Smooth muscle cell (in vitro differentiated cells): ENCODE measurements around the gene EFNA3. TPM values are rescaled to one million over a fixed set of nuclear protein-coding genes. Genes with fewer than 3 reads are reported as not detected.

Source experiments
- DNase-seq: peaks from one replicate; lab custom pipeline; 2025; ENCODE audit not compliant: unreplicated experiment; lab: John Stamatoyannopoulos, UW
- H2AFZ ChIP-seq: fragments of 200-600 bp; sonication (generic); 2 replicates; pipeline ENCODE4 v1.6.0; 2016; ENCODE audit warnings: antibody characterized with exemption, low read depth, mild to moderate bottlenecking
- H3F3A ChIP-seq: fragments of 200-600 bp; sonication (generic); 2 replicates; pipeline ENCODE4 v1.6.0; 2017; ENCODE audit warnings: antibody characterized with exemption, low read depth
- H3K27ac ChIP-seq: fragments of 200-600 bp; sonication (generic); 2 replicates; pipeline ENCODE4 v1.5.1; 2016; ENCODE audit warnings: low read depth, mild to moderate bottlenecking
- H3K27me3 ChIP-seq: fragments of 200-600 bp; sonication (generic); 2 replicates; pipeline ENCODE4 v1.6.1; 2016; ENCODE audit warnings: low read depth, mild to moderate bottlenecking
- H3K36me3 ChIP-seq: fragments of 200-600 bp; sonication (generic); 2 replicates; pipeline ENCODE4 v1.5.1; 2016; ENCODE audit warnings: low read depth
- H3K4me1 ChIP-seq: fragments of 200-600 bp; sonication (generic); 2 replicates; pipeline ENCODE4 v1.5.1; 2016; ENCODE audit warnings: low read depth
- H3K4me2 ChIP-seq: fragments of 200-600 bp; sonication (generic); 2 replicates; pipeline ENCODE4 v1.6.0; 2016; ENCODE audit warnings: mild to moderate bottlenecking
- H3K4me3 ChIP-seq: fragments of 200-600 bp; sonication (generic); 2 replicates; pipeline ENCODE4 v1.5.1; 2016; ENCODE audit warnings: mild to moderate bottlenecking
- H3K79me2 ChIP-seq: fragments of 200-600 bp; sonication (generic); 2 replicates; pipeline ENCODE4 v1.6.0; 2016; ENCODE audit warnings: low read depth, mild to moderate bottlenecking
- H3K9ac ChIP-seq: fragments of 200-600 bp; sonication (generic); 2 replicates; pipeline ENCODE4 v1.6.0; 2016; ENCODE audit warnings: low read depth
- H3K9me3 ChIP-seq: fragments of 200-600 bp; sonication (generic); replicated peaks from 2 replicates; pipeline ENCODE4 v1.5.1; 2016; ENCODE audit warnings: low read depth
- H4K20me1 ChIP-seq: fragments of 200-600 bp; sonication (generic); 2 replicates; pipeline ENCODE4 v1.6.0; 2016; ENCODE audit warnings: low read depth
- WGBS: methylation state at CpG from one replicate; pipeline ENCODE4 v1.1.7; 2016; ENCODE audit warnings: low lambda C conversion rate; 5-methylcytosine and 5-hydroxymethylcytosine counted together
- polyA plus RNA-seq: library from polyadenylated mRNA; unstranded; fragments of >200 nt; fragmentation: Nextera tagmentation; extraction: Ambion mirVana; gene quantifications from 2 replicates; pipeline ENCODE4 v1.2.1, GENCODE V29; 2016
- total RNA-seq: library from RNA; depleted of rRNA; stranded (reverse); fragments of >200 nt; gene quantifications from 2 replicates; pipeline ENCODE4 v1.2.3, GENCODE V29; 2014
- TF ChIP-seq, protein P1 (sequence below): fragments of 200-600 bp; sonication (generic); IDR thresholded peaks from 2 replicates; pipeline ENCODE4 v1.5.1; 2017; ENCODE audit warnings: borderline replicate concordance, mild to moderate bottlenecking, antibody characterized with exemption; ENCODE audit not compliant: insufficient read depth, poor library complexity, severe bottlenecking

EFNA3 gene
- total and polyA plus RNA-seq, 2 experiments from 2014 or later = 5.2 to 9.1 TPM

DNA sequence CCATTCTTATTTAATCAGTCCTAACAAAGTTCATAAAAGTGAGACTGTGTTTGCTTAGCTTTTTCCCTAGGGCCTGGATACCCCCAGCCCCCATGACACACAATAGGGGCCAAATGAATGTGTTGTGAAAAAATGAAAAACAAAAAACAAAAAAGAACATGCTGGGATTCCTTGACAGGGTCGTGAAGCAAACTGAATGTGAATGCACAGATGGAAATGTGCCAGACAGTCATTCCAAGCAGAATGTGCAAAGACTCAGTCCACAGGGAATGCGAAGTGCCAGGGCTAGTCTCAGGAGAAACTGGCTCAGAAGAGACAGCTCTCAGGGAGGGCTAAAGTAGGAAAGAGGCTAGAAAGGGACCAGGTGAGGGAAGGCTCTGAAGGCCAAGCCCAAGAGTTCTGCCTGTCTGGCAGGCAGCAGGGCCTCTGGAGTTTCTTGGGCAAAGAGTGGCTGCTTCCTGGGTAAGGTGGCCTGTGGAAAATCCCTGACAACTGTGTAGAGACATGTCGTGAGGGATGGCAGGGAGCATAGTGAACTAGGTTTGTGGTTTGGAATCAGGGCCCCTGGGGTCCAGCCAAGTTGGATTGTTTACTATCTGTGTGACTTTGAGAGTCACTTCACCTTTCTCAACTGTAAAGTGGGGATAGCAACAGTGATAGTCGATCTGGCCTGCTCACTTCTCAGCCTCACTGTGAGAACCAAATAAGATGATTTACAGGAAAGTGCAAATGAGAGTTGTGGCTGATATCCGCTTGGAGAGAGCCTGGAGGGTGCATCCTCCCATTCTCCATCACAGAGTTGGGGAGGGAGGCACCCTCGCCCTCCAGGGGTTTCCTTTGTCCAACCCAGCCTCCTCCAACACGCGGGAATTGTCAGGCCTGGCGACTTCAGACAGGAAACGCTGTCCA lies 28.7 kb upstream of the EFNA3 start:
- Histone ChIP-seq H3K27ac (peak overlapping the region; percentile 30), H3K9ac (no peak overlapping the region), H3K4me2 (peak overlapping the region; percentile 90), H3K27me3 (peaks cover 5% of the 10 kb centered on the region), H3K9me3 (no peaks in the 10 kb centered on the region), H3F3A (peaks cover 9% of the 10 kb centered on the region), H3K4me3 (peak overlapping the region; percentile 85), H3K36me3 (no peaks in the 10 kb centered on the region), H3K79me2 (no peaks in the 10 kb centered on the region), H4K20me1 (no peaks in the 10 kb centered on the region), H3K4me1 (peaks cover 24% of the 10 kb centered on the region), H2AFZ (peak overlapping the region; percentile 94)
- TF ChIP-seq, protein P1, sequence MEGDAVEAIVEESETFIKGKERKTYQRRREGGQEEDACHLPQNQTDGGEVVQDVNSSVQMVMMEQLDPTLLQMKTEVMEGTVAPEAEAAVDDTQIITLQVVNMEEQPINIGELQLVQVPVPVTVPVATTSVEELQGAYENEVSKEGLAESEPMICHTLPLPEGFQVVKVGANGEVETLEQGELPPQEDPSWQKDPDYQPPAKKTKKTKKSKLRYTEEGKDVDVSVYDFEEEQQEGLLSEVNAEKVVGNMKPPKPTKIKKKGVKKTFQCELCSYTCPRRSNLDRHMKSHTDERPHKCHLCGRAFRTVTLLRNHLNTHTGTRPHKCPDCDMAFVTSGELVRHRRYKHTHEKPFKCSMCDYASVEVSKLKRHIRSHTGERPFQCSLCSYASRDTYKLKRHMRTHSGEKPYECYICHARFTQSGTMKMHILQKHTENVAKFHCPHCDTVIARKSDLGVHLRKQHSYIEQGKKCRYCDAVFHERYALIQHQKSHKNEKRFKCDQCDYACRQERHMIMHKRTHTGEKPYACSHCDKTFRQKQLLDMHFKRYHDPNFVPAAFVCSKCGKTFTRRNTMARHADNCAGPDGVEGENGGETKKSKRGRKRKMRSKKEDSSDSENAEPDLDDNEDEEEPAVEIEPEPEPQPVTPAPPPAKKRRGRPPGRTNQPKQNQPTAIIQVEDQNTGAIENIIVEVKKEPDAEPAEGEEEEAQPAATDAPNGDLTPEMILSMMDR = no peak
- WGBS = 23% methylated on average over 10 of the region's 10 CpGs
- DNase-seq = no peak

DNA sequence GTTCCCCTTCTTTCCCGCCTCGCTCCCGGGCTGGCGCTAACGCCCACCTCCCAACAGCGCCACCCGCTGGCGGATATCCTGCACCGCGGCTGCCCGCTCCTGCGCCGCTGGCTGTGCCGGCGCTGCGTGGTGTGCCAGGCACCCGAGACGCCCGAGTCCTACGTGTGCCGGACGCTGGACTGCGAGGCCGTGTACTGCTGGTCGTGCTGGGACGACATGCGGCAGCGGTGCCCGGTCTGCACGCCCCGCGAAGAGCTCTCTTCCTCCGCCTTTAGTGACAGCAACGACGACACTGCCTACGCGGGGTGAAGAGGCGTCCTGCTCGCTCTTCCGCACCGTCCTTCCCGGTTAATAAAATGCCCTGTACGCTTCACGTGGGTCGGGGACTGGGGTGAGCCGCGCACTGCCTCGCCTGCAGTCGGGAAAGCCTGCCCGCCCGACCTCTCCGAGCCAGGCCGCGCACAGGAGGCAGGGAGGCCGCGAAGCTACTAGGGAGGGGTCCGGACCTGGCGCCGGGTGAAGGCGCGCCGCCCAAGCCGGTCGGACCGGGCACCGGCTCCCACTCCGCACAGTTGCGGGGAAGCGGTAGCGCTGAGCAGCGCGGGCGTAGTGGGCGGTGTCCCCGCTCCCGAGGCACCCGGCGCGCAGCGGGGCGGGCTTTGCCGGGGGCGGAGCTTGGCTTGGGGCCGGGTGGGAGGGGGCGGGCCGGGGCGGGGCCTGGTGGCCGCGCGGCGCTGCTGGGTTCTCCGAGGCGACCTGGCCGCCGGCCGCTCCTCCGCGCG lies 27.9 kb upstream of the EFNA3 start, which contains the start of gene ADAM15:
TSS of gene ADAM15 (plus strand) at position 757 of the 782 bp plus-strand sequence. CDS start 71 bp downstream, outside the sequence.
- peaks cover 21% of the 10 kb centered on the region for H3K4me1 ChIP-seq
- H3K4me3 ChIP-seq = peak within 1 kb of the TSS; percentile 85
- peak within 1 kb of the TSS; percentile 54 for H3K9ac ChIP-seq
- H3K4me2 ChIP-seq = peak within 1 kb of the TSS; percentile 90
- DNase-seq = peak; percentile 81
- under 1% methylated on average over 75 of the region's 99 CpGs for WGBS
- H3K79me2 ChIP-seq = no peaks in the 10 kb centered on the region
- H3K27me3 ChIP-seq = peaks cover 5% of the 10 kb centered on the region
- peak within 1 kb of the TSS; percentile 47 for H3K27ac ChIP-seq
- H2AFZ ChIP-seq = peak within 1 kb of the TSS; percentile 94
- peaks cover 9% of the 10 kb centered on the region for H3F3A ChIP-seq
- H4K20me1 ChIP-seq = no peaks in the 10 kb centered on the region
- H3K36me3 ChIP-seq = no peaks in the 10 kb centered on the region
- no peaks in the 10 kb centered on the region for H3K9me3 ChIP-seq
- TF ChIP-seq, protein P1 = peak; percentile 96

DNA sequence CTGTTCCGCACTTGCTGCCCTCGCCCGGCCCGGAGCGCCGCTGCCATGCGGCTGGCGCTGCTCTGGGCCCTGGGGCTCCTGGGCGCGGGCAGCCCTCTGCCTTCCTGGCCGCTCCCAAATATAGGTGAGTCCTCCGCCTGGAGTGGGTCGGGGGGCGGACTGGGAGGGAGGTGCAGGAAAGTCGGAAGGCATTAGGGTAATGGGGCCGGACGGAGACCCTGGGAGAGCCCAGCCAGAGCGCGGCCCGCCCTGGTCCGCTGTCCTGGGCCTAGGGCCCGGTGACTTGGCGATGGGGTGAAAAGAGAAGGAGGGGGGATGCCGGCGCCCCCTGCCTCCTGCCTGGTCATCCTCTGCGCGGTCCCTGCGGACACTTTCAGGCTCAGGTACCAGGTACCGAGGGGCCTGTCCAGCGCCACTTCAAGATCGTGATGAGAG lies 27.3 kb upstream of the EFNA3 start:
- H4K20me1 ChIP-seq = no peaks in the 10 kb centered on the region
- H3K4me1 ChIP-seq = peaks cover 21% of the 10 kb centered on the region
- DNase-seq = peak; percentile 49
- H3F3A ChIP-seq = peaks cover 9% of the 10 kb centered on the region
- H3K27ac ChIP-seq = no peak overlapping the region
- 1% methylated on average over 21 of the region's 31 CpGs for WGBS
- H3K9ac ChIP-seq = peak overlapping the region; percentile 54
- H3K4me2 ChIP-seq = peak overlapping the region; percentile 90
- peak overlapping the region; percentile 85 for H3K4me3 ChIP-seq
- H3K36me3 ChIP-seq = no peaks in the 10 kb centered on the region
- peak overlapping the region; percentile 90 for H2AFZ ChIP-seq
- H3K27me3 ChIP-seq = peaks cover 5% of the 10 kb centered on the region
- H3K9me3 ChIP-seq = no peaks in the 10 kb centered on the region
- no peaks in the 10 kb centered on the region for H3K79me2 ChIP-seq
- TF ChIP-seq, protein P1 = no peak
